H9 (cell line): Measurements from ENCODE around the gene CBR3. TPM values are rescaled to one million over a fixed set of nuclear protein-coding genes. Genes with fewer than 3 reads are reported as not detected.

Source experiments
- DNase-seq: peaks from one replicate; pipeline ENCODE4 v3.0.0-alpha.2; 2017
- H2AFZ ChIP-seq: one replicate; pipeline ENCODE4 v1.6.1; 2013; ENCODE audit warnings: mild to moderate bottlenecking, low read length, control low read depth, moderate library complexity
- H2AK5ac ChIP-seq: 2 replicates; pipeline ENCODE4 v1.6.1; 2013; ENCODE audit warnings: low read length, control low read depth, mixed read lengths; ENCODE audit not compliant: insufficient read length
- H2BK120ac ChIP-seq: one replicate; pipeline ENCODE4 v1.6.1; 2013; ENCODE audit warnings: low read depth, mild to moderate bottlenecking, low read length, control low read depth, inconsistent platforms; ENCODE audit not compliant: poor library complexity, severe bottlenecking
- H2BK12ac ChIP-seq: 2 replicates; pipeline ENCODE4 v1.6.1; 2013; ENCODE audit warnings: low read length, control low read depth, mixed read lengths, low read depth; ENCODE audit not compliant: insufficient read length
- H2BK15ac ChIP-seq: 2 replicates; pipeline ENCODE4 v1.6.1; 2013; ENCODE audit warnings: low read depth, low read length, control low read depth
- H2BK20ac ChIP-seq: one replicate; pipeline ENCODE4 v1.6.1; 2013; ENCODE audit warnings: low read depth, mild to moderate bottlenecking, low read length, control low read depth, inconsistent platforms; ENCODE audit not compliant: poor library complexity, severe bottlenecking
- H2BK5ac ChIP-seq: 2 replicates; pipeline ENCODE4 v1.6.1; 2013; ENCODE audit warnings: low read length, control low read depth, mixed read lengths; ENCODE audit not compliant: insufficient read length
- H3K14ac ChIP-seq: 2 replicates; pipeline ENCODE4 v1.6.1; 2013; ENCODE audit warnings: low read length, control low read depth; ENCODE audit not compliant: insufficient read depth
- H3K18ac ChIP-seq: 2 replicates; pipeline ENCODE4 v1.6.1; 2013; ENCODE audit warnings: low read depth, mild to moderate bottlenecking, mixed read lengths, low read length, control low read depth; ENCODE audit not compliant: insufficient read length
- H3K23ac ChIP-seq: 2 replicates; pipeline ENCODE4 v1.6.1; 2013; ENCODE audit warnings: low read length, control low read depth, mixed read lengths, low read depth; ENCODE audit not compliant: insufficient read length
- H3K23me2 ChIP-seq: 2 replicates; pipeline ENCODE4 v1.6.1; 2013; ENCODE audit warnings: low read depth, mild to moderate bottlenecking, mixed read lengths, low read length, control low read depth; ENCODE audit not compliant: insufficient read length, poor library complexity, severe bottlenecking
- H3K27ac ChIP-seq: 2 replicates; pipeline ENCODE4 v1.5.1; 2013; ENCODE audit warnings: low read length, control low read depth, mixed read lengths, low read depth; ENCODE audit not compliant: insufficient read length
- H3K27me3 ChIP-seq: 2 replicates; pipeline ENCODE4 v1.6.1; 2013; ENCODE audit warnings: low read length, control low read depth, inconsistent platforms; ENCODE audit not compliant: insufficient read depth
- H3K4ac ChIP-seq: 2 replicates; pipeline ENCODE4 v1.6.1; 2013; ENCODE audit warnings: low read depth, mild to moderate bottlenecking, control low read depth, inconsistent platforms, low read length, moderate library complexity
- H3K4me1 ChIP-seq: 2 replicates; pipeline ENCODE4 v1.6.1; 2013; ENCODE audit warnings: low read length, control low read depth, inconsistent platforms; ENCODE audit not compliant: insufficient read depth
- H3K4me2 ChIP-seq: 2 replicates; pipeline ENCODE4 v1.6.1; 2013; ENCODE audit warnings: low read length, control low read depth, mixed read lengths; ENCODE audit not compliant: insufficient read length, insufficient read depth
- H3K56ac ChIP-seq: 2 replicates; pipeline ENCODE4 v1.6.1; 2013; ENCODE audit warnings: low read depth, mild to moderate bottlenecking, mixed read lengths, low read length, control low read depth; ENCODE audit not compliant: insufficient read length
- H3K79me1 ChIP-seq: 2 replicates; pipeline ENCODE4 v1.6.1; 2013; ENCODE audit warnings: low read depth, mild to moderate bottlenecking, moderate library complexity, low read length, control low read depth, inconsistent platforms; ENCODE audit not compliant: insufficient read depth, poor library complexity, severe bottlenecking
- H3K79me2 ChIP-seq: 2 replicates; pipeline ENCODE4 v1.6.1; 2013; ENCODE audit warnings: low read length, control low read depth, inconsistent platforms; ENCODE audit not compliant: insufficient read depth
- H3K9ac ChIP-seq: 2 replicates; pipeline ENCODE4 v1.6.1; 2013; ENCODE audit warnings: low read length, control low read depth, mixed read lengths; ENCODE audit not compliant: insufficient read length; ENCODE audit errors: extremely low read depth
- H3K9me3 ChIP-seq: one replicate; pipeline ENCODE4 v1.6.1; 2013; ENCODE audit warnings: low read depth, low read length, inconsistent platforms; ENCODE audit not compliant: control insufficient read depth
- H3T11ph ChIP-seq: one replicate; pipeline ENCODE4 v1.6.1; 2013; ENCODE audit warnings: mild to moderate bottlenecking, low read length, control low read depth, inconsistent platforms
- H4K20me1 ChIP-seq: one replicate; pipeline ENCODE4 v1.6.1; 2013; ENCODE audit not compliant: control insufficient read depth, insufficient read length, insufficient read depth
- H4K5ac ChIP-seq: 2 replicates; pipeline ENCODE4 v1.6.1; 2013; ENCODE audit warnings: low read depth, mild to moderate bottlenecking, mixed read lengths, low read length, control low read depth; ENCODE audit not compliant: insufficient read length
- H4K8ac ChIP-seq: replicated peaks from 2 replicates; pipeline ENCODE4 v1.6.1; 2013; ENCODE audit warnings: low read length, control low read depth, mixed read lengths, low read depth; ENCODE audit not compliant: insufficient read length
- H4K91ac ChIP-seq: 2 replicates; pipeline ENCODE4 v1.6.1; 2013; ENCODE audit warnings: low read depth, mild to moderate bottlenecking, moderate library complexity, mixed read lengths, low read length, control low read depth; ENCODE audit not compliant: insufficient read length
- H3K27ac Mint-ChIP-seq, 3 experiments: 2 replicates in 2 of 3; 3 replicates in 1 of 3; pipeline ENCODE4 v1.8.0; 2020 to 2021; ENCODE audit warnings: mixed read lengths in 3 of 3, mild to moderate bottlenecking in 1 of 3, moderate library complexity in 1 of 3
- H3K27me3 Mint-ChIP-seq: 2 replicates; pipeline ENCODE4 v1.8.0; 2021; ENCODE audit warnings: low read depth, mild to moderate bottlenecking, moderate library complexity, mixed read lengths
- H3K36me3 Mint-ChIP-seq, 3 experiments: 2 replicates in 2 of 3; 3 replicates in 1 of 3; pipeline ENCODE4 v1.8.0; 2020 to 2021; ENCODE audit warnings: low read depth in 3 of 3, mixed read lengths in 3 of 3; ENCODE audit not compliant: insufficient read depth in 1 of 3
- H3K4me1 Mint-ChIP-seq, 2 experiments: 2 replicates each; pipeline ENCODE4 v1.8.0; 2020; ENCODE audit warnings: mixed read lengths in 2 of 2
- H3K4me3 Mint-ChIP-seq, 2 experiments: 2 replicates in 1 of 2; 3 replicates in 1 of 2; pipeline ENCODE4 v1.8.0; 2020 to 2021; ENCODE audit warnings: mild to moderate bottlenecking in 2 of 2, mixed read lengths in 2 of 2, moderate library complexity in 1 of 2
- H3K9me3 Mint-ChIP-seq, 2 experiments: 2 replicates in 1 of 2; 3 replicates in 1 of 2; pipeline ENCODE4 v1.8.0; 2020; ENCODE audit warnings: mild to moderate bottlenecking in 2 of 2, mixed read lengths in 2 of 2, moderate library complexity in 1 of 2
- WGBS: extraction: QIAGEN DNeasy Blood & Tissue Kit; methylation state at CpG from one replicate; pipeline ENCODE4 v1.1.7; 2013; ENCODE audit warnings: missing lambda C conversion rate, low lambda C conversion rate, mixed read lengths; ENCODE audit not compliant: insufficient read length; ENCODE audit errors: extremely low coverage; 5-methylcytosine and 5-hydroxymethylcytosine counted together
- total RNA-seq: library from RNA; stranded (reverse); gene quantifications from 2 replicates; pipeline ENCODE4 v1.2.1, GENCODE V29; 2021
- TF ChIP-seq, protein P1 (sequence below): fragments of 200-600 bp; sonication (generic); conservative IDR thresholded peaks from 3 replicates; pipeline ENCODE4 v1.8.0; 2021; ENCODE audit warnings: antibody characterized with exemption, mild to moderate bottlenecking

The CBR3 gene
- total RNA-seq, 1 experiment from 2014 or later, result 2.4 TPM

DNA sequence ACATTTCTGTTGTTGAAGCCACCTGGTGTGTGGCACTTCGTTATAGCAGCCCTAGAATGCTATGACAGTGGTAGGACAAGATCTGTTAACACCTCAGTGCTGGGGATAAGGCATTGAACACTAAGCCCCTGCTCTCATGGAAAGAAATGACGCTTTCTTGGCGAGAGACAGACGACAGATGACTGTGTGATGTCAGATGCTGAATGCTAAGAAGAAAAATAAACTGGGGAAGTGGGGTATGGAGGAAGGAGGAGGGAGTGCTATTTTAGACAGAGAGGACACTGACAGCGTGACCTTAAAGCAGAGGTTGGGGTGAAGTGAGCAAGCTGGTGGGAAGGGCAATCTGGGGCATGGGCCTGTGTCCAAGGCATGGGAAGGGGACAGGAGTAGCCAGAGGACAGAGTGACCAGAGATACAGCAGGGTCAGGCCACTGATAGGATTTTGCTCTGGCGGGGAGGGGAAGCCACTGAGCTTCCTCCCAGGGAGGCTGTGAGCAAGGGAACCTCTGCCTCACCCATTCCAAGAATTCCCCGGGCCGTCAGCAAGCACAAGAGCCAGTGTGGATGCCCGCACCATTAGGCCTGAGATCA lies 37.0 kb downstream of the CBR3 start:
- Mint-ChIP-seq H3K36me3 (peaks cover 5 to 17% (median 16%) of the 10 kb centered on the region in 3 experiments; a peak in 5 of 7 replicates), H3K27ac (peak overlapping the region in 2 of 3 experiments; percentile 11 to 32; a peak in 2 of 7 replicates), H3K4me1 (0 out of 4 replicates have a peak, but pooled peaks cover 0 to under 1% of the 10 kb centered on the region in 2 experiments), H3K4me3 (no peak overlapping the region), H3K27me3 (no peaks in the 10 kb centered on the region), H3K9me3 (no peaks in the 10 kb centered on the region)
- TF ChIP-seq, protein P1, sequence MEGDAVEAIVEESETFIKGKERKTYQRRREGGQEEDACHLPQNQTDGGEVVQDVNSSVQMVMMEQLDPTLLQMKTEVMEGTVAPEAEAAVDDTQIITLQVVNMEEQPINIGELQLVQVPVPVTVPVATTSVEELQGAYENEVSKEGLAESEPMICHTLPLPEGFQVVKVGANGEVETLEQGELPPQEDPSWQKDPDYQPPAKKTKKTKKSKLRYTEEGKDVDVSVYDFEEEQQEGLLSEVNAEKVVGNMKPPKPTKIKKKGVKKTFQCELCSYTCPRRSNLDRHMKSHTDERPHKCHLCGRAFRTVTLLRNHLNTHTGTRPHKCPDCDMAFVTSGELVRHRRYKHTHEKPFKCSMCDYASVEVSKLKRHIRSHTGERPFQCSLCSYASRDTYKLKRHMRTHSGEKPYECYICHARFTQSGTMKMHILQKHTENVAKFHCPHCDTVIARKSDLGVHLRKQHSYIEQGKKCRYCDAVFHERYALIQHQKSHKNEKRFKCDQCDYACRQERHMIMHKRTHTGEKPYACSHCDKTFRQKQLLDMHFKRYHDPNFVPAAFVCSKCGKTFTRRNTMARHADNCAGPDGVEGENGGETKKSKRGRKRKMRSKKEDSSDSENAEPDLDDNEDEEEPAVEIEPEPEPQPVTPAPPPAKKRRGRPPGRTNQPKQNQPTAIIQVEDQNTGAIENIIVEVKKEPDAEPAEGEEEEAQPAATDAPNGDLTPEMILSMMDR, result no peak
- Histone ChIP-seq H4K8ac (no peak overlapping the region), H3K27ac (no peak overlapping the region), H4K20me1 (no peaks in the 10 kb centered on the region), H4K91ac (no peak overlapping the region), H3K27me3 (no peaks in the 10 kb centered on the region), H3K4me1 (no peaks in the 10 kb centered on the region), H2BK120ac (no peak overlapping the region), H3K4me2 (no peak overlapping the region), H2BK15ac (no peak overlapping the region), H3K9me3 (no peaks in the 10 kb centered on the region), H3K79me1 (no peaks in the 10 kb centered on the region), H2BK5ac (no peak overlapping the region), H3K18ac (no peak overlapping the region), H2BK20ac (no peak overlapping the region), H2AFZ (no peak overlapping the region), H3T11ph (no peak overlapping the region), H3K23me2 (peaks cover 2% of the 10 kb centered on the region), H2AK5ac (no peak overlapping the region), H3K79me2 (no peaks in the 10 kb centered on the region), H4K5ac (no peak overlapping the region), H3K9ac (no peak overlapping the region), H3K4ac (no peak overlapping the region), H3K56ac (no peak overlapping the region), H2BK12ac (no peak overlapping the region), H3K23ac (no peak overlapping the region), H3K14ac (no peak overlapping the region)
- DNase-seq, result peak; percentile 16
- WGBS, result no CpG with 5 or more reads among the region's 9 CpGs
